SK-N-SH (cell line): ENCODE data around the gene ACTR8. TPM values are rescaled to one million over a fixed set of nuclear protein-coding genes. Genes with fewer than 3 reads are reported as not detected.

Experiments
- CTCF ChIA-PET: fragments of 300-600, 350-600 bp; formaldehyde crosslinking; extraction: SDS; loops from one replicate; lab custom pipeline; 2021; lab: Yijun Ruan, JAX
- POLR2A ChIA-PET: fragments of 350-600 bp; sonication (Branson Sonifier 250); formaldehyde crosslinking; extraction: SDS; loops from one replicate; lab custom pipeline; 2020; ENCODE audit warnings: antibody characterized with exemption, inconsistent platforms; lab: Yijun Ruan, JAX
- DNase-seq: peaks from one replicate; pipeline ENCODE4 v3.0.0; 2012
- H2AFZ ChIP-seq: fragments of 200-600 bp; sonication (generic); 2 replicates; pipeline ENCODE4 v1.8.1; 2016; ENCODE audit warnings: antibody characterized with exemption, mild to moderate bottlenecking, low read depth
- H3F3A ChIP-seq: fragments of 200-600 bp; sonication (generic); replicated peaks from 2 replicates; pipeline ENCODE3; 2016; ENCODE audit warnings: antibody characterized with exemption, mild to moderate bottlenecking; ENCODE audit not compliant: insufficient read depth
- H3K27ac ChIP-seq, 2 experiments: fragments of 200-500 bp in 1 of 2; fragments of 200-600 bp in 1 of 2; sonication (Bioruptor generic) in 1 of 2; sonication (generic), shearing (Covaris generic) in 1 of 2; 2 replicates each; pipeline versions ENCODE4 v1.5.1 to v1.6.1; 2014 to 2016; ENCODE audit warnings: low read depth in 2 of 2, inconsistent platforms in 1 of 2, low read length in 1 of 2, mild to moderate bottlenecking in 1 of 2, mixed read lengths in 1 of 2
- H3K27me3 ChIP-seq: fragments of 200-600 bp; sonication (generic), shearing (Covaris generic); 2 replicates; pipeline ENCODE4 v1.6.1; 2016; ENCODE audit warnings: mixed run types; ENCODE audit not compliant: insufficient read depth
- H3K36me3 ChIP-seq, 2 experiments: fragments of 200-500 bp in 1 of 2; fragments of 200-600 bp in 1 of 2; sonication (Bioruptor generic) in 1 of 2; sonication (generic) in 1 of 2; replicated peaks in 1 of 2; 2 replicates each; pipeline versions ENCODE3 to v1.5.1; 2014 to 2016; ENCODE audit warnings: low read length in 1 of 2, mild to moderate bottlenecking in 1 of 2; ENCODE audit not compliant: insufficient read depth in 2 of 2, control insufficient read depth in 1 of 2
- H3K4me1 ChIP-seq, 2 experiments: fragments of 200-500 bp in 1 of 2; fragments of 200-600 bp in 1 of 2; sonication (Bioruptor generic) in 1 of 2; sonication (generic), shearing (Covaris generic) in 1 of 2; 2 replicates each; pipeline versions ENCODE4 v1.5.1 to v1.6.1; 2014 to 2016; ENCODE audit warnings: low read depth in 1 of 2, low read length in 1 of 2, mixed run types in 1 of 2; ENCODE audit not compliant: insufficient read depth in 2 of 2, control insufficient read depth in 1 of 2
- H3K4me2 ChIP-seq: fragments of 200-600 bp; sonication (generic), shearing (Covaris generic); 2 replicates; pipeline ENCODE4 v1.6.1; 2017; ENCODE audit warnings: mixed run types
- H3K4me3 ChIP-seq, 2 experiments: fragments of 200-500 bp in 1 of 2; fragments of 200-600 bp in 1 of 2; sonication (Bioruptor generic) in 1 of 2; sonication (generic), shearing (Covaris generic) in 1 of 2; 2 replicates each; pipeline versions ENCODE4 v1.5.1 to v1.8.1; 2014 to 2016; ENCODE audit warnings: low read depth in 2 of 2, inconsistent platforms in 1 of 2, low read length in 1 of 2, mild to moderate bottlenecking in 1 of 2, mixed read lengths in 1 of 2, moderate library complexity in 1 of 2
- H3K79me2 ChIP-seq: fragments of 200-600 bp; sonication (generic); 2 replicates; pipeline ENCODE4 v1.8.1; 2017; ENCODE audit warnings: mild to moderate bottlenecking; ENCODE audit not compliant: insufficient read depth
- H3K9ac ChIP-seq: fragments of 200-600 bp; sonication (generic); 2 replicates; pipeline ENCODE4 v1.6.1; 2017; ENCODE audit warnings: mixed run types
- H3K9me2 ChIP-seq: fragments of 200-600 bp; sonication (generic); 2 replicates; pipeline ENCODE4 v1.6.1; 2017; ENCODE audit warnings: mixed run types
- H3K9me3 ChIP-seq: fragments of 200-600 bp; sonication (generic); 2 replicates; pipeline ENCODE4 v1.6.1; 2017; ENCODE audit warnings: mixed run types, mild to moderate bottlenecking, moderate library complexity
- H4K20me1 ChIP-seq: fragments of 200-600 bp; sonication (generic); 2 replicates; pipeline ENCODE4 v1.6.1; 2017; ENCODE audit warnings: mild to moderate bottlenecking, mixed run types; ENCODE audit not compliant: insufficient read depth
- CHD2 ChIP-seq: fragments of 150-350 bp; IDR thresholded peaks from 2 replicates; pipeline ENCODE4 v1.6.1; 2018; ENCODE audit warnings: low read length; ENCODE audit not compliant: partially characterized antibody
- EP300 ChIP-seq, 2 experiments: IDR thresholded peaks; 2 replicates each; pipeline versions ENCODE4 v1.4.0 to v1.6.1; 2012; ENCODE audit warnings: borderline replicate concordance in 1 of 2, low read depth in 1 of 2, low read length in 1 of 2
- FOSL2 ChIP-seq: IDR thresholded peaks from 2 replicates; pipeline ENCODE4 v1.4.0; 2012; ENCODE audit warnings: low read depth, mild to moderate bottlenecking, moderate library complexity, borderline replicate concordance
- GATA2 ChIP-seq: sonication (generic); formaldehyde crosslinking; IDR thresholded peaks from 2 replicates; pipeline ENCODE4 v1.5.0; 2020; ENCODE audit warnings: mild to moderate bottlenecking, missing genetic modification reagents
- JUND ChIP-seq: IDR thresholded peaks from 2 replicates; pipeline ENCODE4 v1.4.0; 2012
- MXI1 ChIP-seq: IDR thresholded peaks from 2 replicates; pipeline ENCODE4 v1.6.1; 2012; ENCODE audit warnings: mild to moderate bottlenecking, low read depth, low read length, improper control_type of control experiment
- NRF1 ChIP-seq: IDR thresholded peaks from 2 replicates; pipeline ENCODE4 v1.6.1; 2012; ENCODE audit warnings: low read depth, mild to moderate bottlenecking, low read length
- POLR2AphosphoS5 ChIP-seq: IDR thresholded peaks from 2 replicates; pipeline ENCODE4 v1.6.1; 2012; ENCODE audit warnings: low read depth, low read length
- RCOR1 ChIP-seq: fragments of 150-350 bp; IDR thresholded peaks from 2 replicates; pipeline ENCODE4 v1.6.1; 2017; ENCODE audit warnings: antibody characterized with exemption, low read length
- RXRA ChIP-seq: IDR thresholded peaks from 2 replicates; pipeline ENCODE4 v1.4.0; 2012; ENCODE audit warnings: low read depth, mild to moderate bottlenecking, borderline replicate concordance
- SIN3A ChIP-seq: IDR thresholded peaks from 2 replicates; pipeline ENCODE4 v1.6.1; 2012; ENCODE audit warnings: low read depth, mild to moderate bottlenecking, low read length, moderate library complexity, borderline replicate concordance
- TAF1 ChIP-seq: IDR thresholded peaks from 2 replicates; pipeline ENCODE4 v1.6.1; 2012; ENCODE audit warnings: low read depth, mild to moderate bottlenecking, low read length, moderate library complexity, borderline replicate concordance
- TCF12 ChIP-seq: IDR thresholded peaks from 2 replicates; pipeline ENCODE4 v1.4.0; 2012
- YY1 ChIP-seq: IDR thresholded peaks from 2 replicates; pipeline ENCODE4 v1.4.0; 2012; ENCODE audit warnings: low read depth, mild to moderate bottlenecking
- WGBS: methylation state at CpG from one replicate; pipeline ENCODE4 v1.1.6; 2017; ENCODE audit warnings: low lambda C conversion rate; 5-methylcytosine and 5-hydroxymethylcytosine counted together
- polyA plus RNA-seq, 3 experiments: library from polyadenylated mRNA; depleted of rRNA; stranded (reverse); fragments of >200 nt; gene quantifications; 2 replicates each; pipeline ENCODE4 v1.2.3, GENCODE V29; 2012
- TF ChIP-seq, protein P1 (sequence below): IDR thresholded peaks from 2 replicates; pipeline ENCODE4 v1.4.0; 2012; ENCODE audit warnings: low read depth
- TF ChIP-seq, protein P2 (sequence below): fragments of 200-600 bp; sonication (generic); IDR thresholded peaks from 2 replicates; pipeline ENCODE4 v1.6.1; 2017; ENCODE audit warnings: antibody characterized with exemption, mild to moderate bottlenecking, moderate library complexity

Gene ACTR8
- polyA plus RNA-seq, 1 of the 3 experiments (the other 2 are of a cell fraction), result 17.7 TPM

- H3K9ac ChIP-seq, result no peak overlapping the region
- no peaks in the 10 kb centered on the region for H4K20me1 ChIP-seq
- H3K9me3 ChIP-seq, result no peaks in the 10 kb centered on the region
- H3F3A ChIP-seq, result no peaks in the 10 kb centered on the region
- no peaks in the 10 kb centered on the region for H3K27me3 ChIP-seq
- H3K9me2 ChIP-seq, result peaks cover 2% of the 10 kb centered on the region; the same call in 1 of the 2 replicates
- no peak for DNase-seq
- H3K4me1 ChIP-seq, result no peaks in the 10 kb centered on the region
- H2AFZ ChIP-seq, result no peak overlapping the region
- no peak overlapping the region for H3K4me3 ChIP-seq
- no peaks in the 10 kb centered on the region for H3K79me2 ChIP-seq
- no peak for TF ChIP-seq CHD2
- H3K36me3 ChIP-seq, result peaks cover 14 to 36% of the 10 kb centered on the region in 2 experiments
- no peak overlapping the region for H3K27ac ChIP-seq
- ChIA-PET POLR2A (no interaction called here), CTCF (interaction anchor here (1.0 to 1.4 kb wide), 2 partner anchors 18 to 148 kb away, joined by 3 read pairs; no protein-coding TSS in a partner anchor)
- H3K4me2 ChIP-seq, result no peak overlapping the region
- WGBS, result 87% methylated on average over 7 of the region's 7 CpGs
Measured at GRCh38 chr3:53858096-53858741, 23.7 kb downstream of the ACTR8 start.

GRCh38 chr3:53856964-53857363 is 25.0 kb downstream of the ACTR8 start:
- Histone ChIP-seq H3K27ac (no peak overlapping the region), H3K27me3 (no peaks in the 10 kb centered on the region), H3K9me2 (peaks cover 2% of the 10 kb centered on the region; the same call in 1 of the 2 replicates), H3K36me3 (peaks cover 9 to 28% of the 10 kb centered on the region in 2 experiments), H3K79me2 (no peaks in the 10 kb centered on the region), H3K4me1 (no peaks in the 10 kb centered on the region), H3K9ac (no peak overlapping the region), H4K20me1 (no peaks in the 10 kb centered on the region), H3K4me2 (no peak overlapping the region)
- whole genome bisulfite sequencing, result 65% methylated on average over 7 of the region's 7 CpGs
- DNase-seq, result no peak
- CTCF ChIA-PET, result interaction anchor here (1.4 kb wide), 1 partner anchor 147 kb away, joined by 3 read pairs; no protein-coding TSS in a partner anchor
- no peak for TF ChIP-seq POLR2AphosphoS5
- TF ChIP-seq GATA2, result no peak
- no peak for TF ChIP-seq CHD2
- TF ChIP-seq MXI1, result no peak
- no peak for TF ChIP-seq TAF1
- TF ChIP-seq, protein P1, sequence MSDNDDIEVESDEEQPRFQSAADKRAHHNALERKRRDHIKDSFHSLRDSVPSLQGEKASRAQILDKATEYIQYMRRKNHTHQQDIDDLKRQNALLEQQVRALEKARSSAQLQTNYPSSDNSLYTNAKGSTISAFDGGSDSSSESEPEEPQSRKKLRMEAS, result no peak
- TF ChIP-seq YY1, result no peak
- TF ChIP-seq FOSL2, result no peak
- TF ChIP-seq SIN3A, result no peak
- no peak for TF ChIP-seq NRF1
- no peak for TF ChIP-seq TCF12
- no peak for TF ChIP-seq JUND
- TF ChIP-seq, protein P2, sequence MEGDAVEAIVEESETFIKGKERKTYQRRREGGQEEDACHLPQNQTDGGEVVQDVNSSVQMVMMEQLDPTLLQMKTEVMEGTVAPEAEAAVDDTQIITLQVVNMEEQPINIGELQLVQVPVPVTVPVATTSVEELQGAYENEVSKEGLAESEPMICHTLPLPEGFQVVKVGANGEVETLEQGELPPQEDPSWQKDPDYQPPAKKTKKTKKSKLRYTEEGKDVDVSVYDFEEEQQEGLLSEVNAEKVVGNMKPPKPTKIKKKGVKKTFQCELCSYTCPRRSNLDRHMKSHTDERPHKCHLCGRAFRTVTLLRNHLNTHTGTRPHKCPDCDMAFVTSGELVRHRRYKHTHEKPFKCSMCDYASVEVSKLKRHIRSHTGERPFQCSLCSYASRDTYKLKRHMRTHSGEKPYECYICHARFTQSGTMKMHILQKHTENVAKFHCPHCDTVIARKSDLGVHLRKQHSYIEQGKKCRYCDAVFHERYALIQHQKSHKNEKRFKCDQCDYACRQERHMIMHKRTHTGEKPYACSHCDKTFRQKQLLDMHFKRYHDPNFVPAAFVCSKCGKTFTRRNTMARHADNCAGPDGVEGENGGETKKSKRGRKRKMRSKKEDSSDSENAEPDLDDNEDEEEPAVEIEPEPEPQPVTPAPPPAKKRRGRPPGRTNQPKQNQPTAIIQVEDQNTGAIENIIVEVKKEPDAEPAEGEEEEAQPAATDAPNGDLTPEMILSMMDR, result no peak
- TF ChIP-seq EP300 (IDR thresholded peaks at IDR 0.05; ENCODE audit: borderline replicate concordance in 1 of 2, low read depth in 1 of 2, low read length in 1 of 2), result no peak
- TF ChIP-seq RXRA, result no peak
- no peak for TF ChIP-seq RCOR1
- TF ChIP-seq, all 33 proteins: peak for 0
- POLR2A ChIA-PET, result no interaction called here
- no peak overlapping the region for H2AFZ ChIP-seq
- no peak overlapping the region for H3K4me3 ChIP-seq
- H3F3A ChIP-seq, result no peaks in the 10 kb centered on the region
- no peaks in the 10 kb centered on the region for H3K9me3 ChIP-seq
